ENCODE results near the gene DENND4C.
"Not testable (repeated sequence)": the region's sequence is repeated elsewhere in the genome, so short reads cannot be mapped to it uniquely, and the experiment has no call there.

DNA sequence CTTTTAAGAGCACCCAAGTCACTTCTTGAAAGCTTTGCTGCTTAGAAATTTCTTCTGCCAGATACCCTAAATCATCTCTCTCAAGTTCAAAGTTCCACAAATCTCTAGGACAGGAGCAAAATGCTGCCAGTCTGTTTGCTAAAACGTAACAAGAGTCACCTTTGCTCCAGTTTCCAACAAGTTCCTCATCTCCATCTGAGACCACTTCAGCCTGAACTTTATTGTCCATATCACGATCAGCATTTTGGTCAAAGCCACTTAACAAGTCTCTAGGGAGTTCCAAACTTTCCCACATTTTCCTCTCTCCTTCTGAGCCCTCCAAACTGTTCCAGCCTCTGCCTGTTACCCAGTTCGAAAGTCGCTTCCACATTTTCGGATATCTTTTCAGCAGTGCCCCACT lies 21.1 kb downstream of the DENND4C start:
- not testable (repeated sequence) for TF ChIP-seq CTCF (conservative IDR thresholded peaks at IDR 0.05 in 1 of 2, IDR thresholded peaks at IDR 0.05 in 1 of 2; ENCODE audit: low read depth in 1 of 2, low read length in 2 of 2); EZH2 (IDR thresholded peaks at IDR 0.05; ENCODE audit: low read length, missing control alignments)

All from fibroblast of lung (primary cell).